B cell (primary cell): ENCODE data around the gene PPP2R3A.

Source experiments
- CTCF ChIP-seq: fragments of 200-600 bp; IDR thresholded peaks from one replicate; pipeline ENCODE4 v1.8.0; 2022; ENCODE audit warnings: antibody characterized with exemption, mild to moderate bottlenecking
- EZH2 ChIP-seq: IDR thresholded peaks from 2 replicates; pipeline ENCODE4 v1.6.1; 2012; ENCODE audit warnings: borderline replicate concordance, low read depth, mild to moderate bottlenecking, moderate library complexity, low read length; ENCODE audit not compliant: insufficient read depth, poor library complexity, severe bottlenecking

GRCh38 chr3:136068708-136069107, 103.2 kb downstream of the PPP2R3A start:
- TF ChIP-seq CTCF (no peak), EZH2 (no peak)
